Measurements from ENCODE around the gene FADS2. TPM values are rescaled to one million over a fixed set of nuclear protein-coding genes. Genes with fewer than 3 reads are reported as not detected.

FADS2 gene
- total and polyA plus RNA-seq, 2 of the 13 experiments (the other 11 are each of a cell fraction or from before 2014, with no cell fraction given) = 90.1 to 124 TPM

DNA sequence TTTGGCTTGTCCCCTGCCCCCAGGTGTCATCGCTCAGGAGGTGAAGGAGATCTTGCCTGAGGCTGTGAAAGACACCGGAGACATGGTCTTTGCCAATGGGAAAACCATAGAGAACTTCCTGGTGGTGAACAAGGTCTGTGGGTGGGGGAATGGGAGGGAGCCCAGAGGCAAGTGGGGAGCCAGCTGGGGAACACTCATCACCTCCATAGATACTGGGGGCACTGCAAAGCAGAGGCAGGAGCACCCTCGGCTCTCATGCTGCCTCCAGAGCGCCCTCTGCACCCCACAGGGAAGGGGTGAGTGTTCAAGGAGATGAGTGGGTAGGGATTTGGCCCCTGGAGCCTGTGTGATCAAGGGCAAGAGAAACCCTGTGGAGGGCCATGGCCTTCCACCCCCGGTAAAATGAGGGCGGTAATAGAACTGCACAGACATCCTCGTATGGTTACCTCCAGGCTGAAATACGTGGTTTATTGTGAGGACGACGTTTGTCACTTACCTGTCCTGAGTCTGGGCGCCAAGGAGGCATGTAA, 49.7 kb upstream of the FADS2 start:
- Histone ChIP-seq H3K79me2 (ENCODE audit: insufficient read depth, low read length) (no peaks in the 10 kb centered on the region), H4K20me1 (ENCODE audit: insufficient read depth, low read length) (no peaks in the 10 kb centered on the region), H3K9ac (ENCODE audit: insufficient read depth, low read depth, low read length) (no peak overlapping the region), H3K36me3 (replicated peaks in 1 of 2; ENCODE audit: control insufficient read depth in 1 of 2, insufficient read depth in 2 of 2, low read length in 2 of 2) (peaks cover 34 to 57% of the 10 kb centered on the region in 2 experiments; a peak in 4 of 5 replicates), H3K4me1 (ENCODE audit: insufficient read depth, low read length) (no peaks in the 10 kb centered on the region), H3K9me3 (ENCODE audit: low read length) (no peaks in the 10 kb centered on the region), H3K27ac (ENCODE audit: extremely low read length, insufficient read depth, low read length) (no peak overlapping the region), H3K4me3 (replicated peaks in 1 of 3; ENCODE audit: insufficient read depth in 1 of 3, low read depth in 2 of 3, low read length in 3 of 3) (no peak overlapping the region), H2AFZ (ENCODE audit: low read length) (no peak overlapping the region), H3K4me2 (ENCODE audit: low read depth, low read length) (no peak overlapping the region), H3K27me3 (ENCODE audit: control insufficient read depth in 1 of 2, insufficient read depth in 2 of 2, low read length in 2 of 2) (no peaks in the 10 kb centered on the region)
- DNase-seq (ENCODE audit: low spot score) (no peak), FAIRE-seq (no peak), ATAC-seq (no peak)
- CTCF ChIA-PET (ENCODE audit: low intra/inter-chr PET ratio, low total read pairs) = interaction anchor here (3.5 kb wide), 1 partner anchor 31 kb away, joined by 38 read pairs; no protein-coding TSS in a partner anchor
- in situ Hi-C loops (cut with HindIII; ENCODE audit: extremely low pct_ligation_motif_present, low pct_unique_long_range_greater_than_20kb) = no loop called here
- WGBS (ENCODE audit: low lambda C conversion rate) = over 99% methylated on average over 11 of the region's 11 CpGs
- POLR2A ChIA-PET = no interaction called here
- no TSS peak for BruUV-seq (replicated peaks)
- intact Hi-C loops (cut with micrococcal nuclease; ENCODE audit: unreplicated experiment) = no loop called here
- TF ChIP-seq ZNF570 (CRISPR knock-in tag; IDR thresholded peaks at IDR 0.05; ENCODE audit: borderline replicate concordance) (no peak), ZC3H13 (CRISPR knock-in tag; IDR thresholded peaks at IDR 0.05) (no peak), ZSCAN20 (CRISPR knock-in tag; IDR thresholded peaks at IDR 0.05; ENCODE audit: borderline replicate concordance) (no peak), GABPA (IDR thresholded peaks at IDR 0.05; ENCODE audit: low read depth, low read length) (no peak), GABPA (CRISPR knock-in tag; IDR thresholded peaks at IDR 0.05; ENCODE audit: low read depth) (no peak), CREB1 (IDR thresholded peaks at IDR 0.05) (no peak), CREB1 (CRISPR knock-in tag; IDR thresholded peaks at IDR 0.05) (no peak), NPAS2 (CRISPR knock-in tag; IDR thresholded peaks at IDR 0.05; ENCODE audit: borderline replicate concordance) (no peak), PPARG (CRISPR knock-in tag; conservative IDR thresholded peaks at IDR 0.05) (no peak), PAX8 (CRISPR knock-in tag; IDR thresholded peaks at IDR 0.05; ENCODE audit: borderline replicate concordance) (no peak)
- TF ChIP-seq, protein P1, sequence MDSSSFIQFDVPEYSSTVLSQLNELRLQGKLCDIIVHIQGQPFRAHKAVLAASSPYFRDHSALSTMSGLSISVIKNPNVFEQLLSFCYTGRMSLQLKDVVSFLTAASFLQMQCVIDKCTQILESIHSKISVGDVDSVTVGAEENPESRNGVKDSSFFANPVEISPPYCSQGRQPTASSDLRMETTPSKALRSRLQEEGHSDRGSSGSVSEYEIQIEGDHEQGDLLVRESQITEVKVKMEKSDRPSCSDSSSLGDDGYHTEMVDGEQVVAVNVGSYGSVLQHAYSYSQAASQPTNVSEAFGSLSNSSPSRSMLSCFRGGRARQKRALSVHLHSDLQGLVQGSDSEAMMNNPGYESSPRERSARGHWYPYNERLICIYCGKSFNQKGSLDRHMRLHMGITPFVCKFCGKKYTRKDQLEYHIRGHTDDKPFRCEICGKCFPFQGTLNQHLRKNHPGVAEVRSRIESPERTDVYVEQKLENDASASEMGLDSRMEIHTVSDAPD (CRISPR knock-in tag; IDR thresholded peaks at IDR 0.05) = no peak
- TF ChIP-seq, protein P2, sequence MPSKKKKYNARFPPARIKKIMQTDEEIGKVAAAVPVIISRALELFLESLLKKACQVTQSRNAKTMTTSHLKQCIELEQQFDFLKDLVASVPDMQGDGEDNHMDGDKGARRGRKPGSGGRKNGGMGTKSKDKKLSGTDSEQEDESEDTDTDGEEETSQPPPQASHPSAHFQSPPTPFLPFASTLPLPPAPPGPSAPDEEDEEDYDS (CRISPR knock-in tag; IDR thresholded peaks at IDR 0.05) = no peak
- TF ChIP-seq, protein P3, sequence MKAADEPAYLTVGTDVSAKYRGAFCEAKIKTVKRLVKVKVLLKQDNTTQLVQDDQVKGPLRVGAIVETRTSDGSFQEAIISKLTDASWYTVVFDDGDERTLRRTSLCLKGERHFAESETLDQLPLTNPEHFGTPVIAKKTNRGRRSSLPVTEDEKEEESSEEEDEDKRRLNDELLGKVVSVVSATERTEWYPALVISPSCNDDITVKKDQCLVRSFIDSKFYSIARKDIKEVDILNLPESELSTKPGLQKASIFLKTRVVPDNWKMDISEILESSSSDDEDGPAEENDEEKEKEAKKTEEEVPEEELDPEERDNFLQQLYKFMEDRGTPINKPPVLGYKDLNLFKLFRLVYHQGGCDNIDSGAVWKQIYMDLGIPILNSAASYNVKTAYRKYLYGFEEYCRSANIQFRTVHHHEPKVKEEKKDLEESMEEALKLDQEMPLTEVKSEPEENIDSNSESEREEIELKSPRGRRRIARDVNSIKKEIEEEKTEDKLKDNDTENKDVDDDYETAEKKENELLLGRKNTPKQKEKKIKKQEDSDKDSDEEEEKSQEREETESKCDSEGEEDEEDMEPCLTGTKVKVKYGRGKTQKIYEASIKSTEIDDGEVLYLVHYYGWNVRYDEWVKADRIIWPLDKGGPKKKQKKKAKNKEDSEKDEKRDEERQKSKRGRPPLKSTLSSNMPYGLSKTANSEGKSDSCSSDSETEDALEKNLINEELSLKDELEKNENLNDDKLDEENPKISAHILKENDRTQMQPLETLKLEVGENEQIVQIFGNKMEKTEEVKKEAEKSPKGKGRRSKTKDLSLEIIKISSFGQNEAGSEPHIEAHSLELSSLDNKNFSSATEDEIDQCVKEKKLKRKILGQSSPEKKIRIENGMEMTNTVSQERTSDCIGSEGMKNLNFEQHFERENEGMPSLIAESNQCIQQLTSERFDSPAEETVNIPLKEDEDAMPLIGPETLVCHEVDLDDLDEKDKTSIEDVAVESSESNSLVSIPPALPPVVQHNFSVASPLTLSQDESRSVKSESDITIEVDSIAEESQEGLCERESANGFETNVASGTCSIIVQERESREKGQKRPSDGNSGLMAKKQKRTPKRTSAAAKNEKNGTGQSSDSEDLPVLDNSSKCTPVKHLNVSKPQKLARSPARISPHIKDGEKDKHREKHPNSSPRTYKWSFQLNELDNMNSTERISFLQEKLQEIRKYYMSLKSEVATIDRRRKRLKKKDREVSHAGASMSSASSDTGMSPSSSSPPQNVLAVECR (CRISPR knock-in tag; IDR thresholded peaks at IDR 0.05; ENCODE audit: borderline replicate concordance) = no peak

All from HepG2 (cell line).